GM18873 (cell line): ENCODE data around the gene MS4A4A.

Source experiments
- ATAC-seq: cut with Tn5 transposase; IDR thresholded peaks from one replicate; pipeline ENCODE4 v1.9.1; 2021; ENCODE audit warnings: mild to moderate bottlenecking, moderate library complexity, moderate number of reproducible peaks; ENCODE audit not compliant: unreplicated experiment, low FRiP score

Gene MS4A4A

DNA sequence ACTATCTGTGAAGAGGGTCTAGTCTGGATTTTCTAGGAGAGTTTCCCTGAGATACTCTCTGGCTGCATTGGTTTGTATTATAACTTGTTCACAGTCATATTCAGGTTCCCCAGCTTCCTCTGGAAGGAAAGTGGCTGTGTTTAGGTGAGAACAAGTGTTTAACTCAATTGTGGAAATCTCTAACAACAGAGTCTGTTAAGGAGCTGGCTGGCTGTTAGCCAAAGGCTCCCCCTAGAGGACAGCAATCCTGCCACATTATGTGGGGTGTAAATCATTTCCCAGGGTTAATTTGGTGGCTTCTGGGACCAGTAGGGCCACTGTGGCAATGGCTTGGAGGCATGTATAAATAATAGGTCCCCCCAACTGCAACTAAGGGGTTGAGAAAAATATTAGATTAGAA, 65.0 kb downstream of the MS4A4A start:
- no peak for ATAC-seq

DNA sequence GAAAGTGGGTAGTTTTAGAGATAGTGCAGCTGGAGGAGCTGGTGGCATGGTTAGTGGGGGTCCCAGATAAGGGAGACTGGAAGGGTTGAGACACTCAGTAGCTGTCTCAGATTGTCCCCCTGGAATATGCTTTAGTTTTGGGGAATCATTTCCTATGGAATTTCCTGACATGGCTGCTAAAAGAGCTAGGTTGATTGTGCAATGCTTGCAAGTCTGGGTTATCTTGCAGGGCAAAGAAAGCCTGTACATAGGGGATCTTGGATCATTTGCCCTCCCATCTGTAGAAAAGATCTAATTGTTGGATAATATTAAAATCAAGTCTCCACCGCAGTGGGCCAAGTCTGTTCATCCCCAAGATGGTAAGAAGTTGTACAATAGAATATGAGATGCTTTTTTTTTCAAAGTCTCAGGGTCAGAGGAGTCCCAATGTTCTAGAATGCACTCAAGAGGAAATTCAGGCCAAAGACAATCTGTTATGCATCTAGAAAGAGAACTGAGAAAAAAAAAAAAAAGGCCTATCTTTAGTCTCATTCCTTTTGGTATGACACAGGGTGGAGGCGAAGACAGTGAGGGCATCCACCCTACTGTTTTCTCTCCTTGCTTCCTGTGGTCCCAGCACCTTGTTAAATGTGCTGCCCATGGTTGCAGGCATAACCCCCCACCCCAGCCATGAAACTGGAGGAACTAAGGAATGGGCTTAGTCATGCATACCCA, 66.8 kb downstream of the MS4A4A start:
- ATAC-seq, result no peak

DNA sequence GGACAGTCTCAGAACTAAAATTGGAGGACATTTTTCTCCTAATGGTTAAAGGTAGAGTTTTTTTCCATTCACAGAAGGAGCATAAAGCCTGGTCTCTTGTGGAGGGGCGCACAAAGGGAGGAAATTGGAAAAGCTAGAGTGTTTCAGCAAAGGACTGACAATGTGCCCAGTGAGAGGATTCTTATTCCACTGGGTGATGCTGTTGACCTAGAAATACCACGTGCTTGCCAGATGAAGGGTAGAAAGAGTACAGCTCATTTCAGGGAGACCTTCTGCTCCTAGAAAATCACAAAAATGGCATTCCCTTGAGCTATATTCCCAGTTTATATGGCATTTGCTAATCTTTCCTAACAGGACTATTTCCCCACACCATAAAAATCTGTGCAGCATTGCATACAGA, 67.7 kb downstream of the MS4A4A start:
- ATAC-seq, result no peak

DNA sequence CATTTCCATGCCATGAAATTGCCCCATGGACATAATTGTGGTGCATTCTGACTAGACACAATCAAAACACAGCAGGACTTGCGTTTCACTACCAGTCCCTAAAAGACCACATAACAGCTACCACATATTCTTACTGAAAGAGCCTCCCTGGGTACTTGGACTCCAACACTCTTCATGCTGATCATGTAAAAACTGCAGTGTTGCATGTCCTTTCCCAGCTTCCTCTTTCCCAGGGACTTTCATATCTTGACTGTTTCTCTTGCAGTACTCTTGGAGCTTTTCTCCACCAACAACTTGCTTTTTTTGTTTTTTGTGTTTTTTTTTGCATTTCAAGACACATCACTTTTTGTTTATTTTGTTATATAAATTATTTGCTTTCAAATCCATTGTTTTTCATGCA, 69.5 kb downstream of the MS4A4A start:
- ATAC-seq, result no peak

DNA sequence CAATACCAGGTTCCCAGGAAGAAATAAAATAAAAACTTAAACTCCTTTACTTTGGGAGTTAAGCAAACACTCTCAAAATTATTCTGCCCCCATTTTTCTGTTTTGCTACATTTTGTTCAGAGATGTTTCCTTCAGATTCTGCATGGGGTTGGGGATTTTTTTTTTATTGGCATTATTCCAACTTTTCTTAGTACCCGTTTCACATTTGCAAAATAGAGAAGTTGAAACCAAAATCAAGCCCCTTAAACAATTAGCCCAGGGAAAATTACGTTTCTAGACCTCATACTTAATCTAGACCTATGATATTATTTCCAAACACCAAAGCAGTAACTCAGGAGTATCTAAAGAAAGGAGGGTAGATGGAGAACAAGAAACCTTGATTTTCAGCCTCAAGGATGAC, 77.3 kb downstream of the MS4A4A start:
- no peak for ATAC-seq
